ENCODE results near the gene ATOX1.
A peak's percentile ranks its signal among the peaks of the same experiment; 100 is the strongest.

Gene ATOX1

GRCh38 chr5:151758430-151759241, at the start of gene ATOX1:
TSS of gene ATOX1 (minus strand) at chr5:151758631. CDS start at chr5:151758551, 80 bp downstream.
- no peak for DNase-seq (ENCODE audit: low read depth)

GRCh38 chr5:151805414-151806223, 47.2 kb upstream of the ATOX1 start:
- DNase-seq (ENCODE audit: low read depth): peak; percentile 92
- TF ChIP-seq CTCF (IDR thresholded peaks at IDR 0.05; ENCODE audit: control insufficient read depth, insufficient read depth, low read depth, low read length, missing control alignments): no peak
- H3K4me3 ChIP-seq (ENCODE audit: control insufficient read depth, low read depth, low read length): no peak overlapping the region

More at GRCh38 chr5:151758430-151759241, at the start of gene ATOX1:
- TF ChIP-seq CTCF (IDR thresholded peaks at IDR 0.05; ENCODE audit: control insufficient read depth, insufficient read depth, low read depth, low read length, missing control alignments): no peak
- H3K4me3 ChIP-seq (ENCODE audit: control insufficient read depth, low read depth, low read length): peak within 1 kb of the TSS; percentile 60

- no peak for TF ChIP-seq CTCF (IDR thresholded peaks at IDR 0.05; ENCODE audit: control insufficient read depth, insufficient read depth, low read depth, low read length, missing control alignments)
- no peak for DNase-seq (ENCODE audit: low read depth)
- H3K4me3 ChIP-seq (ENCODE audit: control insufficient read depth, low read depth, low read length): no peak overlapping the region
Measured at GRCh38 chr5:151800532-151800931, 42.1 kb upstream of the ATOX1 start.

GRCh38 chr5:151799407-151799806, 41.0 kb upstream of the ATOX1 start:
- TF ChIP-seq CTCF (IDR thresholded peaks at IDR 0.05; ENCODE audit: control insufficient read depth, insufficient read depth, low read depth, low read length, missing control alignments): no peak
- no peak overlapping the region for H3K4me3 ChIP-seq (ENCODE audit: control insufficient read depth, low read depth, low read length)
- no peak for DNase-seq (ENCODE audit: low read depth)

- TF ChIP-seq CTCF (IDR thresholded peaks at IDR 0.05; ENCODE audit: control insufficient read depth, insufficient read depth, low read depth, low read length, missing control alignments): no peak
- DNase-seq (ENCODE audit: low read depth): no peak
- H3K4me3 ChIP-seq (ENCODE audit: control insufficient read depth, low read depth, low read length): no peak overlapping the region
Measured at GRCh38 chr5:151798674-151799073, 40.2 kb upstream of the ATOX1 start.

GRCh38 chr5:151795426-151795825, 37.0 kb upstream of the ATOX1 start:
- DNase-seq (ENCODE audit: low read depth): no peak
- no peak overlapping the region for H3K4me3 ChIP-seq (ENCODE audit: control insufficient read depth, low read depth, low read length)
- TF ChIP-seq CTCF (IDR thresholded peaks at IDR 0.05; ENCODE audit: control insufficient read depth, insufficient read depth, low read depth, low read length, missing control alignments): no peak

Data from AG09309 (cell line).